SK-N-MC (cell line): ENCODE results near the gene FBRSL1.

Source experiments
- DNase-seq: peaks from one replicate; pipeline ENCODE4 v3.0.0-alpha.2; 2011; ENCODE audit warnings: low read depth, low spot score
- H3K27ac ChIP-seq: fragments of 200-600 bp; sonication (generic); 2 replicates; pipeline ENCODE4 v1.5.1; 2016; ENCODE audit warnings: mixed run types
- H3K36me3 ChIP-seq: fragments of 200-600 bp; sonication (generic); 2 replicates; pipeline ENCODE4 v1.6.1; 2017; ENCODE audit warnings: antibody characterized with exemption, low read length, mixed read lengths; ENCODE audit not compliant: insufficient read depth
- H3K4me3 ChIP-seq: fragments of 200-600 bp; sonication (generic); 2 replicates; pipeline ENCODE4 v1.5.1; 2016
- H3K9ac ChIP-seq: fragments of 200-600 bp; sonication (generic); 2 replicates; pipeline ENCODE4 v1.8.0; 2017; ENCODE audit warnings: mixed run types, mixed read lengths; ENCODE audit not compliant: insufficient read length
- H3K9me3 ChIP-seq: fragments of 200-600 bp; sonication (generic); 2 replicates; pipeline ENCODE4 v1.6.1; 2017; ENCODE audit warnings: low read depth, mild to moderate bottlenecking, antibody characterized with exemption, low read length, moderate library complexity, mixed read lengths
- EZH2 ChIP-seq: fragments of 200-600 bp; sonication (generic); IDR thresholded peaks from one replicate; pipeline ENCODE4 v1.6.1; 2017; ENCODE audit warnings: antibody characterized with exemption
- FOXP2 ChIP-seq: optimal IDR thresholded peaks from 2 replicates; pipeline ENCODE3; 2011; ENCODE audit warnings: mild to moderate bottlenecking, moderate library complexity; ENCODE audit not compliant: insufficient read depth; ENCODE audit errors: extremely low read length, control extremely low read depth
- POLR2AphosphoS5 ChIP-seq: IDR thresholded peaks from 2 replicates; pipeline ENCODE4 v1.6.1; 2012; ENCODE audit warnings: mild to moderate bottlenecking, low read depth, low read length, borderline replicate concordance

The FBRSL1 gene

GRCh38 chr12:132465269-132466190 lies 24.4 kb upstream of the FBRSL1 start:
- Histone ChIP-seq H3K36me3 (no peaks in the 10 kb centered on the region), H3K27ac (no peak overlapping the region), H3K4me3 (peak overlapping the region; percentile 26; the same call in 1 of the 2 replicates), H3K9me3 (no peaks in the 10 kb centered on the region), H3K9ac (no peak overlapping the region)
- DNase-seq = no peak
- TF ChIP-seq FOXP2 = no peak
- no peak for TF ChIP-seq POLR2AphosphoS5
- no peak for TF ChIP-seq EZH2

GRCh38 chr12:132466241-132467201 lies 23.4 kb upstream of the FBRSL1 start:
- Histone ChIP-seq H3K9ac (no peak overlapping the region), H3K9me3 (no peaks in the 10 kb centered on the region), H3K36me3 (no peaks in the 10 kb centered on the region), H3K4me3 (no peak overlapping the region), H3K27ac (no peak overlapping the region)
- no peak for DNase-seq
- TF ChIP-seq EZH2 (no peak), FOXP2 (no peak), POLR2AphosphoS5 (no peak)

GRCh38 chr12:132467511-132467910 lies 22.4 kb upstream of the FBRSL1 start:
- DNase-seq = no peak
- no peak overlapping the region for H3K4me3 ChIP-seq
- no peak overlapping the region for H3K9ac ChIP-seq
- TF ChIP-seq EZH2 (no peak), FOXP2 (no peak), POLR2AphosphoS5 (no peak)
- no peaks in the 10 kb centered on the region for H3K36me3 ChIP-seq
- H3K27ac ChIP-seq = no peak overlapping the region
- no peaks in the 10 kb centered on the region for H3K9me3 ChIP-seq

DNA sequence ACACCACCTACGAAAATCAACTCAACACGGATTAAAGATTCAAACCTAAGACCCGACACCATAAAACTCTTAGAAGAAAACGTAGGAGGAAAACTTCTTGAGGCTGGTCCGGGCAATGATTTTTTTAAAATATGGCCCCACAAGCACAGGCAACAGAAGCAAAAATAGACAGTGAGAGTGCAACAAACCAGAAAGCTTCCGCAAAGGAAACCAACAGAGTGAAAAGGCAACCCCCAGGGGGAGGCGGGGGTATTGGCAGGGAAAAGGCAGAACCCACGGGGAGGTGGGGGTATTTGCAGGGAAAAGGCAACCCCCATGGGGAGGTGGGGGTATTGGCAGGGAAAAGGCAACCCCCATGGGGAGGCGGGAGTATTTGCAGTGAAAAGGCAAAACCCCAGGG lies 20.5 kb upstream of the FBRSL1 start:
- Histone ChIP-seq H3K27ac (peak overlapping the region; percentile 69; the same call in 1 of the 2 replicates), H3K4me3 (0 out of 2 replicates have a peak overlapping the region, but pooled peaks have one; percentile 3), H3K36me3 (no peaks in the 10 kb centered on the region), H3K9ac (no peak overlapping the region), H3K9me3 (no peaks in the 10 kb centered on the region)
- no peak for DNase-seq
- TF ChIP-seq FOXP2 = no peak
- no peak for TF ChIP-seq EZH2
- no peak for TF ChIP-seq POLR2AphosphoS5

- H3K27ac ChIP-seq = no peak overlapping the region
- DNase-seq = no peak
- H3K9ac ChIP-seq = no peak overlapping the region
- H3K36me3 ChIP-seq = no peaks in the 10 kb centered on the region
- no peak for TF ChIP-seq POLR2AphosphoS5
- no peak for TF ChIP-seq EZH2
- TF ChIP-seq FOXP2 = no peak
- no peak overlapping the region for H3K4me3 ChIP-seq
- no peaks in the 10 kb centered on the region for H3K9me3 ChIP-seq
Observed at GRCh38 chr12:132470397-132470796, 19.6 kb upstream of the FBRSL1 start.

DNA sequence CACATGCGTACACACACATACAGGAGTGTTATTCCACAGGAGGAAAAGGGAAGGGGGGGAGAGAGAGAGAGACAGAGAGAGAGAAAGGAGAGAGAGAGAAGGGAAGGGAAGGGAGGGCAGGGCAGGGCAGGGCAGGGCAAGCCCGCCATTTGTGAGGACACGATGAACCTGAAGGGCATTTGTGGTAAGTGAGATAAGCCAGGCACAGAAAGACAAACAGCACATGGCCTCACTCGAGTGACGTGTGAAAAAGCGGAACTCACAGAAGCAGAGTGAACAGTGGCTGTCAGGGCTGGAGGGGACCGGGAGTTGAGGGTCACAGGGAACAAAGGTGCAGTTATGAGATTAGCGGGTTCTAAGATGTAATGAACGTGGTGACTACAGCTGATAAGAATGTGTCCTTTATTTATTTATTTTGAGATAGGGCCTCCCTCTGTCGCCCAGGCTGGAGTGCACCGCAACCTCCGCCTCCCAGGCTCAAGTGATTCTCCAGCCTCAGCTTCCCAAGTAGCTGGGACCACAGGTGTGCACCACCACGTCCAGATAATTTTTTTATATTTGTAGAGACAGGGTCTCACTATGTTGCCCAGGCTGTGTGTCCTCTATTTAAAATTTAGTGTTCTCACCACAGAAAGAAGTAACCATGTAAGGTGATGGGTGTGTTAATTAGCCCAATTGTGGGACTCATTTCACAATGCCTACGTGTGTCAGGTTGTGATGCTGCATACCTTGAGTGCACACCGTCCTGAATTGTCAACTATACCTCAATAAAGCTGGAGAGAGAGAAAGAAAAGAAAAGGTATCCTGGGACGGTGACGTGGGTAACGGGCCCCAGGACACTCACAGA lies 18.7 kb upstream of the FBRSL1 start:
- H3K27ac ChIP-seq = no peak overlapping the region
- no peak for TF ChIP-seq EZH2
- no peak for TF ChIP-seq POLR2AphosphoS5
- no peak for TF ChIP-seq FOXP2
- no peak overlapping the region for H3K9ac ChIP-seq
- no peak overlapping the region for H3K4me3 ChIP-seq
- no peaks in the 10 kb centered on the region for H3K36me3 ChIP-seq
- no peaks in the 10 kb centered on the region for H3K9me3 ChIP-seq
- DNase-seq = no peak

DNA sequence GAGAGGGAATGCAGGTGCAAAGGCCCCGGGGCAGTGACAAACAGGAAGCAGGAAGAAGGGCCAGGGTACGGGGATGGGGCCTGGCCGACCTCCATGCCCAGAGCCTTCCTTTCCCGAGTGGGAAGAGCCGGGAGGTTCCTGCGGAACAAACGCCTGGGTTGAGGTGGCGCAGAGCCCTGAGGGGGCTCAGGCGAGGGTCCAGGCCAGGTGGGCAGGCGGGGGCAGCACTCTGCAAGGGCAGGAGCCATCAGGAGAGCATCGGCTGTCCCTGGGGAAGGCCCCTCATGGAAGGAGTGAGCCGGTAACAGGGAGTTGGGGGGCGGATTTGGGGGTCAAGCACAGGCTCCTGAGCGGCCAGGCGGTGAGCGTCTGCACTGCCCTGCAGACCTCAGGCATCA lies 18.1 kb upstream of the FBRSL1 start:
- Histone ChIP-seq H3K27ac (no peak overlapping the region), H3K9me3 (no peaks in the 10 kb centered on the region), H3K36me3 (no peaks in the 10 kb centered on the region), H3K9ac (no peak overlapping the region), H3K4me3 (no peak overlapping the region)
- DNase-seq = no peak
- TF ChIP-seq EZH2 (no peak), FOXP2 (no peak), POLR2AphosphoS5 (no peak)

DNA sequence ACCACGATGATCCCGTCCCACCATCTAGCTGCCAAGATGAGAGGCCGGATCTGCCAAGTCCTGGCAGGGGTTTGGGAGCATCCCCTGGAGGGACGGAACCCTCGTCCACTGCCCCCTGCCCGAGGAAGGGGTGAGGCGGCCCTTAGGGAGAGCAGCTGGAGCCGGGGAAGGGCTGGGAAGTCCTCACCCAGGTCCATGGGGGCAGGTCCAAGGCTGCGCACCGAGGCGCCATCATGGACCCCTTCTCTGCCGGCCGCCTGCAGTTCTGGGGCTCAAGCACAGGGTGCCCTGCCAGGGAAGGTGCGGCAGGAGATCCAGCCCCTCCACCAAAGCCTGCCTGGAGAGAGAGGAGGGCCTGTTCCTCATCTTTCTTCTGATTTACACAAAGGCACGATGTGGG lies 17.6 kb upstream of the FBRSL1 start:
- H3K9me3 ChIP-seq = no peaks in the 10 kb centered on the region
- H3K9ac ChIP-seq = no peak overlapping the region
- DNase-seq = no peak
- TF ChIP-seq POLR2AphosphoS5 (no peak), FOXP2 (no peak), EZH2 (no peak)
- no peaks in the 10 kb centered on the region for H3K36me3 ChIP-seq
- no peak overlapping the region for H3K4me3 ChIP-seq
- no peak overlapping the region for H3K27ac ChIP-seq
